Natural killer cell (primary cell): Measurements from ENCODE around the gene GPR35. TPM values are rescaled to one million over a fixed set of nuclear protein-coding genes. Genes with fewer than 3 reads are reported as not detected.

Experiments used
- ATAC-seq, 3 donors: fragments of 150-1000 bp in 2 of 3; fragments of 200-7000 bp in 1 of 3; cut with Tn5 transposase; 1 replicate in 1 of 3; 2 replicates in 2 of 3; pipeline ENCODE4 v1.10.0; 2021; ENCODE audit warnings: mild to moderate bottlenecking in 2 of 3, moderate library complexity in 2 of 3
- DNase-seq, 2 donors: peaks; one replicate each; pipeline versions ENCODE4 v3.0.0 to v3.0.0-alpha.2; 2013 to 2021; ENCODE audit warnings: mixed read lengths in 1 of 2
- H3K27ac ChIP-seq: one replicate; pipeline ENCODE4 v1.5.1; 2013; ENCODE audit warnings: mild to moderate bottlenecking, low read length
- H3K27me3 ChIP-seq: one replicate; pipeline ENCODE4 v1.6.1; 2013; ENCODE audit warnings: low read length; ENCODE audit not compliant: control insufficient read depth, insufficient read depth
- H3K36me3 ChIP-seq: one replicate; pipeline ENCODE4 v1.6.1; 2013; ENCODE audit warnings: low read length; ENCODE audit not compliant: control insufficient read depth, insufficient read depth
- H3K4me1 ChIP-seq: one replicate; pipeline ENCODE4 v1.6.1; 2013; ENCODE audit warnings: low read length; ENCODE audit not compliant: control insufficient read depth, insufficient read depth
- H3K4me3 ChIP-seq: one replicate; pipeline ENCODE4 v1.5.1; 2013; ENCODE audit warnings: low read length
- H3K9me3 ChIP-seq: one replicate; pipeline ENCODE4 v1.6.1; 2013; ENCODE audit warnings: low read length; ENCODE audit not compliant: control insufficient read depth, insufficient read depth
- H3K27ac Mint-ChIP-seq, 2 donors: one replicate each; pipeline ENCODE4 v1.8.0; 2022; ENCODE audit warnings: mild to moderate bottlenecking in 2 of 2, mixed read lengths in 2 of 2, moderate library complexity in 1 of 2
- H3K27me3 Mint-ChIP-seq, 2 donors: one replicate each; pipeline ENCODE4 v1.8.0; 2022; ENCODE audit warnings: low read depth in 2 of 2, mixed read lengths in 2 of 2
- H3K36me3 Mint-ChIP-seq: one replicate; pipeline ENCODE4 v1.8.0; 2022; ENCODE audit warnings: mixed read lengths
- H3K4me1 Mint-ChIP-seq, 2 donors: one replicate each; pipeline ENCODE4 v1.8.0; 2022; ENCODE audit warnings: mixed read lengths in 2 of 2
- H3K4me3 Mint-ChIP-seq: one replicate; pipeline ENCODE4 v1.8.0; 2022; ENCODE audit warnings: mild to moderate bottlenecking, moderate library complexity, mixed read lengths
- H3K9me3 Mint-ChIP-seq, 2 donors: one replicate each; pipeline ENCODE4 v1.8.0; 2022; ENCODE audit warnings: mixed read lengths in 2 of 2
- CTCF ChIP-seq: fragments of 200-600 bp; IDR thresholded peaks from one replicate; pipeline ENCODE4 v1.8.0; 2022; ENCODE audit warnings: antibody characterized with exemption
- WGBS: methylation state at CpG from one replicate; pipeline ENCODE4 v1.1.7; 2013; ENCODE audit warnings: missing lambda C conversion rate; ENCODE audit not compliant: insufficient coverage; 5-methylcytosine and 5-hydroxymethylcytosine counted together
- intact Hi-C: fragments of 100-400 bp; cut with micrococcal nuclease; formaldehyde crosslinking; loops from one replicate; pipeline ENCODE4 v1.14.2; 2022
- total RNA-seq, 4 donors: library from RNA; stranded (reverse); fragments of 120-200 nt in 1 of 4; gene quantifications; one replicate each; pipeline versions ENCODE4 v1.2.3 to v1.2.4, GENCODE V29; 2013 to 2022

Gene GPR35
- total RNA-seq, 3 donors from 2014 or later (not counting 1 experiment from before 2014, with no cell fraction given): 10.6 to 19.7 (median 15.7) TPM

- no peaks in the 10 kb centered on the region for H3K36me3 ChIP-seq
- no peak overlapping the region for H3K27ac ChIP-seq
- peaks cover 0 to 10% of the 10 kb centered on the region in 2 donors for H3K4me1 Mint-ChIP-seq
- H3K4me3 ChIP-seq: no peak overlapping the region
- peaks cover 0 to under 1% of the 10 kb centered on the region in 2 donors for H3K9me3 Mint-ChIP-seq
- peaks cover 7% of the 10 kb centered on the region for H3K9me3 ChIP-seq
- H3K4me1 ChIP-seq: no peaks in the 10 kb centered on the region
- H3K4me3 Mint-ChIP-seq: no peak overlapping the region
- peak overlapping the region in 1 of 2 donors; percentile 27 for H3K27ac Mint-ChIP-seq
- H3K36me3 Mint-ChIP-seq: no peaks in the 10 kb centered on the region
- TF ChIP-seq CTCF: no peak
- no peaks in the 10 kb centered on the region for H3K27me3 ChIP-seq
- no peaks in the 10 kb centered on the region for H3K27me3 Mint-ChIP-seq
- DNase-seq (no peak), ATAC-seq (no peak)
- WGBS: 85% methylated on average over 18 of the region's 18 CpGs
- intact Hi-C loops: no loop called here
These were observed 13.4 kb downstream of the GPR35 start for GRCh38 chr2:240638512-240639160.

GRCh38 chr2:240639566-240639965 lies 14.3 kb downstream of the GPR35 start:
- Mint-ChIP-seq H3K27ac (no peak overlapping the region), H3K36me3 (no peaks in the 10 kb centered on the region), H3K9me3 (no peaks in the 10 kb centered on the region), H3K27me3 (no peaks in the 10 kb centered on the region), H3K4me1 (peaks cover 0 to 10% of the 10 kb centered on the region in 2 donors), H3K4me3 (no peak overlapping the region)
- Histone ChIP-seq H3K36me3 (no peaks in the 10 kb centered on the region), H3K9me3 (peaks cover 2% of the 10 kb centered on the region), H3K4me3 (no peak overlapping the region), H3K27ac (no peak overlapping the region), H3K27me3 (no peaks in the 10 kb centered on the region), H3K4me1 (no peaks in the 10 kb centered on the region)
- ATAC-seq (no peak), DNase-seq (no peak)
- TF ChIP-seq CTCF: no peak
- intact Hi-C loops: no loop called here
- WGBS: 94% methylated on average over 16 of the region's 18 CpGs

- H3K9me3 ChIP-seq: no peaks in the 10 kb centered on the region
- ATAC-seq (peak in 2 of 3 donors; percentile 68 to 72), DNase-seq (peak in 1 of 2 donors; percentile 23)
- Mint-ChIP-seq H3K27me3 (peaks cover 0 to 3% of the 10 kb centered on the region in 2 donors), H3K4me3 (no peak overlapping the region), H3K9me3 (no peaks in the 10 kb centered on the region), H3K27ac (peak overlapping the region in 1 of 2 donors; percentile 20), H3K36me3 (no peaks in the 10 kb centered on the region), H3K4me1 (peaks cover 0 to 11% of the 10 kb centered on the region in 2 donors)
- no peak for TF ChIP-seq CTCF
- H3K27ac ChIP-seq: no peak overlapping the region
- H3K4me1 ChIP-seq: peaks cover 2% of the 10 kb centered on the region
- H3K36me3 ChIP-seq: no peaks in the 10 kb centered on the region
- no peaks in the 10 kb centered on the region for H3K27me3 ChIP-seq
- WGBS: 37% methylated on average over 16 of the region's 16 CpGs
- no peak overlapping the region for H3K4me3 ChIP-seq
- intact Hi-C loops: no loop called here
These were observed 15.7 kb downstream of the GPR35 start for GRCh38 chr2:240640939-240641338.
